Jurkat, Clone E6-1 (cell line): ENCODE data around the gene DDX55.

Source experiments
- DNase-seq: peaks from one replicate; pipeline ENCODE4 v3.0.0-alpha.2; 2011; ENCODE audit warnings: low read depth, low spot score
- H3K4me3 ChIP-seq: 2 replicates; pipeline ENCODE4 v1.5.1; 2011; ENCODE audit warnings: mild to moderate bottlenecking, low read length, control low read depth, moderate library complexity

DDX55 gene

GRCh38 chr12:123607756-123608155, 5.9 kb downstream of the DDX55 start:
- DNase-seq, result no peak
- no peak overlapping the region for H3K4me3 ChIP-seq

- no peak overlapping the region for H3K4me3 ChIP-seq
- DNase-seq, result no peak
Measured at GRCh38 chr12:123608182-123608581, 6.3 kb downstream of the DDX55 start.

- DNase-seq, result no peak
- no peak overlapping the region for H3K4me3 ChIP-seq
Measured at GRCh38 chr12:123614110-123614509, 12.2 kb downstream of the DDX55 start.

- no peak for DNase-seq
- H3K4me3 ChIP-seq, result no peak overlapping the region
Measured at GRCh38 chr12:123614531-123614930, 12.6 kb downstream of the DDX55 start.

GRCh38 chr12:123617144-123617543, 15.2 kb downstream of the DDX55 start:
- no peak overlapping the region for H3K4me3 ChIP-seq
- DNase-seq, result no peak

GRCh38 chr12:123617580-123617979, 15.7 kb downstream of the DDX55 start:
- no peak for DNase-seq
- no peak overlapping the region for H3K4me3 ChIP-seq

- no peak overlapping the region for H3K4me3 ChIP-seq
- no peak for DNase-seq
Measured at GRCh38 chr12:123621101-123621500, 19.2 kb downstream of the DDX55 start.

GRCh38 chr12:123621619-123622530, 20.0 kb downstream of the DDX55 start:
- H3K4me3 ChIP-seq, result no peak overlapping the region
- DNase-seq, result no peak

GRCh38 chr12:123633379-123634141, 31.7 kb downstream of the DDX55 start, which contains the start of the genes EIF2B1 and GTF2H3:
Gene EIF2B1, minus strand, starts transcription at chr12:123633686. Its CDS starts 129 bp downstream, at chr12:123633557.
Gene GTF2H3, plus strand, starts transcription at chr12:123633829. Its CDS starts 31 bp downstream, at chr12:123633860.
- peak; percentile 95 for DNase-seq
- peak within 1 kb of the TSS; percentile 99 for H3K4me3 ChIP-seq

- no peak for DNase-seq
- peak overlapping the region; percentile 99 for H3K4me3 ChIP-seq
Measured at GRCh38 chr12:123634142-123634561, 32.3 kb downstream of the DDX55 start.

GRCh38 chr12:123643911-123644310, 42.0 kb downstream of the DDX55 start:
- DNase-seq, result no peak
- H3K4me3 ChIP-seq, result no peak overlapping the region

- no peak for DNase-seq
- H3K4me3 ChIP-seq, result no peak overlapping the region
Measured at GRCh38 chr12:123645380-123645779, 43.5 kb downstream of the DDX55 start.

GRCh38 chr12:123645878-123646277, 44.0 kb downstream of the DDX55 start:
- no peak overlapping the region for H3K4me3 ChIP-seq
- DNase-seq, result no peak

GRCh38 chr12:123648401-123648800, 46.5 kb downstream of the DDX55 start:
- H3K4me3 ChIP-seq, result no peak overlapping the region
- DNase-seq, result no peak

- no peak overlapping the region for H3K4me3 ChIP-seq
- no peak for DNase-seq
Measured at GRCh38 chr12:123654129-123654701, 52.3 kb downstream of the DDX55 start.

- no peak overlapping the region for H3K4me3 ChIP-seq
- DNase-seq, result no peak
Measured at GRCh38 chr12:123655420-123655819, 53.5 kb downstream of the DDX55 start.

- DNase-seq, result no peak
- no peak overlapping the region for H3K4me3 ChIP-seq
Measured at GRCh38 chr12:123656392-123656791, 54.5 kb downstream of the DDX55 start.

GRCh38 chr12:123657211-123657610, 55.3 kb downstream of the DDX55 start:
- H3K4me3 ChIP-seq, result no peak overlapping the region
- no peak for DNase-seq

- no peak overlapping the region for H3K4me3 ChIP-seq
- no peak for DNase-seq
Measured at GRCh38 chr12:123659996-123660727, 58.3 kb downstream of the DDX55 start.
